GM23338 (cell line): ENCODE results near the gene SPRED2. TPM values are rescaled to one million over a fixed set of nuclear protein-coding genes. Genes with fewer than 3 reads are reported as not detected.
A peak's percentile ranks its signal among the peaks of the same experiment; 100 is the strongest.

ENCODE experiments used
- ATAC-seq: fragments of 200-7000 bp; cut with Tn5 transposase; 3 replicates; pipeline ENCODE4 v1.9.1; 2020
- DNase-seq: peaks from one replicate; pipeline ENCODE4 v3.0.0-alpha.2; 2015; ENCODE audit warnings: low spot score
- H2AFZ ChIP-seq: fragments of 200-600 bp; sonication (generic); 2 replicates; pipeline ENCODE4 v1.8.0; 2016; ENCODE audit warnings: antibody characterized with exemption, mild to moderate bottlenecking, moderate library complexity
- H3F3A ChIP-seq: fragments of 200-600 bp; sonication (generic); replicated peaks from 2 replicates; pipeline ENCODE4 v1.8.0; 2017; ENCODE audit warnings: antibody characterized with exemption, mixed run types, low read depth
- H3K27ac ChIP-seq: fragments of 200-600 bp; sonication (generic); 2 replicates; pipeline ENCODE4 v1.6.1; 2016; ENCODE audit warnings: low read depth
- H3K27me3 ChIP-seq: fragments of 200-600 bp; sonication (generic); 2 replicates; pipeline ENCODE4 v1.8.0; 2016; ENCODE audit warnings: mild to moderate bottlenecking, mixed run types, moderate library complexity; ENCODE audit not compliant: insufficient read depth
- H3K36me3 ChIP-seq: fragments of 200-600 bp; sonication (generic); 2 replicates; pipeline ENCODE4 v1.8.0; 2016; ENCODE audit warnings: mild to moderate bottlenecking; ENCODE audit not compliant: insufficient read depth
- H3K4me1 ChIP-seq: fragments of 200-600 bp; sonication (generic); 2 replicates; pipeline ENCODE4 v1.8.0; 2016; ENCODE audit warnings: mild to moderate bottlenecking, moderate library complexity; ENCODE audit not compliant: insufficient read depth
- H3K4me2 ChIP-seq: fragments of 200-600 bp; sonication (generic); 2 replicates; pipeline ENCODE4 v1.7.1; 2017; ENCODE audit warnings: mixed run types
- H3K4me3 ChIP-seq: fragments of 200-600 bp; sonication (generic); 2 replicates; pipeline ENCODE4 v1.6.1; 2016; ENCODE audit warnings: mixed run types
- H3K79me2 ChIP-seq: fragments of 200-600 bp; sonication (generic); replicated peaks from 2 replicates; pipeline ENCODE4 v1.8.0; 2017; ENCODE audit warnings: mild to moderate bottlenecking; ENCODE audit not compliant: insufficient read depth
- H3K9me2 ChIP-seq: fragments of 200-600 bp; sonication (generic); 2 replicates; pipeline ENCODE4 v1.8.0; 2017; ENCODE audit not compliant: insufficient read depth
- H4K20me1 ChIP-seq: fragments of 200-600 bp; sonication (generic); replicated peaks from 2 replicates; pipeline ENCODE4 v1.8.0; 2017; ENCODE audit warnings: mild to moderate bottlenecking; ENCODE audit not compliant: insufficient read depth
- H3K27ac Mint-ChIP-seq: 2 replicates; pipeline ENCODE4 v1.8.0; 2020; ENCODE audit warnings: inconsistent platforms, mild to moderate bottlenecking, moderate library complexity, mixed read lengths
- H3K27me3 Mint-ChIP-seq: 3 replicates; pipeline ENCODE4 v1.8.0; 2022; ENCODE audit warnings: low read depth, mild to moderate bottlenecking, moderate library complexity, mixed read lengths, inconsistent platforms; ENCODE audit not compliant: insufficient read depth, poor library complexity
- H3K36me3 Mint-ChIP-seq: 3 replicates; pipeline ENCODE4 v1.8.0; 2021; ENCODE audit warnings: low read depth, mild to moderate bottlenecking, inconsistent platforms, moderate library complexity, mixed read lengths
- H3K4me1 Mint-ChIP-seq: 3 replicates; pipeline ENCODE4 v1.8.0; 2020; ENCODE audit warnings: mild to moderate bottlenecking, inconsistent platforms, mixed read lengths
- H3K4me3 Mint-ChIP-seq: 3 replicates; pipeline ENCODE4 v1.8.0; 2021; ENCODE audit warnings: moderate library complexity, mild to moderate bottlenecking, inconsistent platforms, mixed read lengths
- H3K9me3 Mint-ChIP-seq: 3 replicates; pipeline ENCODE4 v1.8.0; 2020; ENCODE audit warnings: moderate library complexity, mild to moderate bottlenecking, inconsistent platforms, mixed read lengths
- CREB1 ChIP-seq: fragments of 250-450 bp; sonication (Bioruptor Pico); IDR thresholded peaks from 2 replicates; pipeline ENCODE4 v1.5.0; 2020; ENCODE audit warnings: low read depth, mild to moderate bottlenecking, moderate library complexity
- CTCF ChIP-seq, 2 experiments: fragments of 200-600 bp in 1 of 2; sonication (generic) in 1 of 2; conservative IDR thresholded peaks; 2 replicates each; pipeline versions ENCODE4 v1.5.1 to v1.6.1; 2016 to 2017; ENCODE audit warnings: antibody characterized with exemption in 2 of 2, low read depth in 2 of 2, mild to moderate bottlenecking in 2 of 2, moderate library complexity in 1 of 2
- EZH2 ChIP-seq: fragments of 200-600 bp; sonication (generic); IDR thresholded peaks from one replicate; pipeline ENCODE4 v1.8.0; 2017; ENCODE audit warnings: antibody characterized with exemption, mild to moderate bottlenecking, low read depth; ENCODE audit not compliant: unreplicated experiment
- EZH2phosphoT487 ChIP-seq: fragments of 200-600 bp; sonication (generic); IDR thresholded peaks from one replicate; pipeline ENCODE4 v1.8.1; 2018; ENCODE audit warnings: antibody characterized with exemption; ENCODE audit not compliant: unreplicated experiment
- JUNB ChIP-seq: IDR thresholded peaks from one replicate; pipeline ENCODE4 v1.6.1; 2016; ENCODE audit warnings: antibody characterized with exemption; ENCODE audit not compliant: unreplicated experiment
- NANOG ChIP-seq: IDR thresholded peaks from 2 replicates; pipeline ENCODE4 v1.6.1; 2016; ENCODE audit warnings: antibody characterized with exemption, borderline replicate concordance
- POLR2AphosphoS5 ChIP-seq: IDR thresholded peaks from 2 replicates; pipeline ENCODE4 v1.6.1; 2016; ENCODE audit warnings: antibody characterized with exemption, low read depth
- STAT1 ChIP-seq: IDR thresholded peaks from one replicate; pipeline ENCODE4 v1.6.1; 2016; ENCODE audit warnings: antibody characterized with exemption; ENCODE audit not compliant: unreplicated experiment
- ZNF114 ChIP-seq: fragments of 250-450 bp; sonication (Bioruptor Pico); IDR thresholded peaks from 2 replicates; pipeline ENCODE4 v1.5.0; 2020; ENCODE audit warnings: mild to moderate bottlenecking, moderate library complexity
- ZNF331 ChIP-seq: fragments of 250-450 bp; sonication (Bioruptor Pico); IDR thresholded peaks from 2 replicates; pipeline ENCODE4 v1.5.0; 2020; ENCODE audit warnings: low read depth, mild to moderate bottlenecking, moderate library complexity
- ZNF462 ChIP-seq: fragments of 250-450 bp; sonication (Bioruptor Pico); IDR thresholded peaks from 2 replicates; pipeline ENCODE4 v1.5.0; 2020; ENCODE audit warnings: mild to moderate bottlenecking, moderate library complexity
- polyA plus RNA-seq: library from polyadenylated mRNA; unstranded; fragments of >200 nt; fragmentation: Nextera tagmentation; extraction: Ambion mirVana; gene quantifications from 2 replicates; pipeline ENCODE4 v1.2.1, GENCODE V29; 2016
- total RNA-seq: library from RNA; depleted of rRNA; stranded (reverse); fragments of >200 nt; shearing (Covaris generic); gene quantifications from 2 replicates; pipeline ENCODE4 v1.2.3, GENCODE V29; 2014

The SPRED2 gene
- total and polyA plus RNA-seq, 2 experiments from 2014 or later: 8.7 to 13.0 TPM

- H3K4me2 ChIP-seq: no peak overlapping the region
- H2AFZ ChIP-seq: no peak overlapping the region
- TF ChIP-seq ZNF462 (no peak), EZH2phosphoT487 (no peak), JUNB (no peak), POLR2AphosphoS5 (no peak), STAT1 (no peak), NANOG (no peak), CTCF (conservative IDR thresholded peaks at IDR 0.05; ENCODE audit: low read depth in 2 of 2) (no peak), ZNF114 (CRISPR knock-in tag) (no peak), CREB1 (no peak), ZNF331 (CRISPR knock-in tag) (no peak), EZH2 (no peak)
- no peak overlapping the region for H3K4me3 ChIP-seq
- Mint-ChIP-seq H3K27me3 (peaks cover 3% of the 10 kb centered on the region), H3K4me3 (no peak overlapping the region), H3K27ac (no peak overlapping the region; the same call in 1 of the 2 replicates), H3K4me1 (peaks cover 39% of the 10 kb centered on the region), H3K36me3 (no peaks in the 10 kb centered on the region), H3K9me3 (no peaks in the 10 kb centered on the region)
- DNase-seq: no peak
- peaks cover 23% of the 10 kb centered on the region for H3K79me2 ChIP-seq
- H3K36me3 ChIP-seq: no peaks in the 10 kb centered on the region
- no peaks in the 10 kb centered on the region for H3F3A ChIP-seq
- H3K27ac ChIP-seq: no peak overlapping the region
- H4K20me1 ChIP-seq: peaks cover 29% of the 10 kb centered on the region
- ATAC-seq: peak; percentile 31
- H3K27me3 ChIP-seq: no peaks in the 10 kb centered on the region
- H3K9me2 ChIP-seq: no peaks in the 10 kb centered on the region
- peaks cover 2% of the 10 kb centered on the region; the same call in 1 of the 2 replicates for H3K4me1 ChIP-seq
These were observed 43.6 kb downstream of the SPRED2 start for GRCh38 chr2:65388596-65389390.
